WTC11 (cell line): ENCODE data around the gene SNX5. TPM values are rescaled to one million over a fixed set of nuclear protein-coding genes. Genes with fewer than 3 reads are reported as not detected.

Source experiments
- ARID4B ChIP-seq: sonication (generic); formaldehyde crosslinking; IDR thresholded peaks from 2 replicates; pipeline ENCODE4 v1.8.0; 2023; ENCODE audit warnings: missing genetic modification reagents, mild to moderate bottlenecking, borderline replicate concordance
- ATF2 ChIP-seq: sonication (generic); formaldehyde crosslinking; IDR thresholded peaks from 2 replicates; pipeline ENCODE4 v1.8.1; 2022; ENCODE audit warnings: low read depth, missing genetic modification reagents, borderline replicate concordance
- EMX1 ChIP-seq: fragments of 250-450 bp; sonication (Bioruptor Pico); IDR thresholded peaks from 2 replicates; pipeline ENCODE4 v1.8.0; 2021; ENCODE audit warnings: mild to moderate bottlenecking
- HMGA2 ChIP-seq: fragments of 250-450 bp; sonication (Bioruptor Pico); IDR thresholded peaks from 2 replicates; pipeline ENCODE4 v1.4.0; 2021; ENCODE audit warnings: mild to moderate bottlenecking, moderate library complexity
- MAX ChIP-seq: sonication (generic); formaldehyde crosslinking; IDR thresholded peaks from 2 replicates; pipeline ENCODE4 v1.8.0; 2022; ENCODE audit warnings: mild to moderate bottlenecking, missing genetic modification reagents
- MYBL2 ChIP-seq: sonication (generic); formaldehyde crosslinking; IDR thresholded peaks from 2 replicates; pipeline ENCODE4 v1.8.1; 2023; ENCODE audit warnings: mild to moderate bottlenecking, moderate library complexity, missing genetic modification reagents
- NFYB ChIP-seq: sonication (generic); formaldehyde crosslinking; conservative IDR thresholded peaks from 2 replicates; pipeline ENCODE4 v1.8.0; 2022; ENCODE audit warnings: low read depth, missing genetic modification reagents
- RORB ChIP-seq: fragments of 250-450 bp; sonication (Bioruptor Pico); IDR thresholded peaks from 2 replicates; pipeline ENCODE4 v1.9.0; 2021; ENCODE audit warnings: mild to moderate bottlenecking
- TP53 ChIP-seq: sonication (generic); formaldehyde crosslinking; IDR thresholded peaks from 2 replicates; pipeline ENCODE4 v1.8.1; 2023; ENCODE audit warnings: mild to moderate bottlenecking, missing genetic modification reagents
- USF2 ChIP-seq: sonication (generic); formaldehyde crosslinking; IDR thresholded peaks from 2 replicates; pipeline ENCODE4 v1.8.1; 2023; ENCODE audit warnings: mild to moderate bottlenecking, missing genetic modification reagents, moderate library complexity
- ZNF121 ChIP-seq: sonication (generic); formaldehyde crosslinking; IDR thresholded peaks from 2 replicates; pipeline ENCODE4 v1.8.0; 2023; ENCODE audit warnings: missing genetic modification reagents
- ZNF317 ChIP-seq: sonication (generic); formaldehyde crosslinking; IDR thresholded peaks from 2 replicates; pipeline ENCODE4 v1.8.1; 2023; ENCODE audit warnings: low read depth, mild to moderate bottlenecking, moderate library complexity, missing genetic modification reagents, borderline replicate concordance
- ZNF396 ChIP-seq: fragments of 250-450 bp; sonication (Bioruptor Pico); IDR thresholded peaks from 2 replicates; pipeline ENCODE4 v1.8.0; 2021; ENCODE audit warnings: mild to moderate bottlenecking, moderate library complexity, borderline replicate concordance
- ZNF423 ChIP-seq: fragments of 250-450 bp; sonication (Bioruptor Pico); IDR thresholded peaks from 2 replicates; pipeline ENCODE4 v2.1.2; 2022; ENCODE audit warnings: mild to moderate bottlenecking, moderate library complexity
- ZNF425 ChIP-seq: fragments of 250-450 bp; sonication (Bioruptor Pico); conservative IDR thresholded peaks from 2 replicates; pipeline ENCODE4 v1.9.0; 2021; ENCODE audit warnings: mild to moderate bottlenecking
- ZNF532 ChIP-seq: fragments of 250-450 bp; sonication (Bioruptor Pico); IDR thresholded peaks from 2 replicates; pipeline ENCODE4 v1.9.0; 2021; ENCODE audit warnings: mild to moderate bottlenecking, borderline replicate concordance
- total RNA-seq: library from RNA; stranded (reverse); gene quantifications from 3 replicates; pipeline ENCODE4 v1.2.3, GENCODE V29; 2021

SNX5 gene
- total RNA-seq, 1 experiment from 2014 or later: 192 TPM

GRCh38 chr20:17968366-17969277 is at the start of gene SNX5, which contains the start of gene MGME1 (continued):
- TF ChIP-seq ARID4B (peak; percentile 12; the same call in 1 of the 2 replicates), NFYB (CRISPR knock-in tag) (no peak), ZNF423 (CRISPR knock-in tag) (no peak), HMGA2 (CRISPR knock-in tag) (no peak), ZNF396 (CRISPR knock-in tag) (no peak), TP53 (peak; percentile 52), ATF2 (CRISPR knock-in tag) (no peak), MAX (CRISPR knock-in tag) (peak; percentile 99), EMX1 (CRISPR knock-in tag) (no peak; the same call in 1 of the 2 replicates), ZNF425 (no peak), ZNF532 (CRISPR knock-in tag) (no peak; the same call in 1 of the 2 replicates), RORB (CRISPR knock-in tag) (no peak), MYBL2 (peak; percentile 90), ZNF121 (CRISPR knock-in tag) (no peak), ZNF317 (CRISPR knock-in tag) (0 out of 2 replicates have a peak, but pooled peaks have one; percentile 25), USF2 (CRISPR knock-in tag) (peak; percentile 88)
